GM23338 (cell line): ENCODE results near the gene SRCIN1.

Source experiments
- CREB1 ChIP-seq: fragments of 250-450 bp; sonication (Bioruptor Pico); IDR thresholded peaks from 2 replicates; pipeline ENCODE4 v1.5.0; 2020; ENCODE audit warnings: low read depth, mild to moderate bottlenecking, moderate library complexity
- CTCF ChIP-seq, 2 experiments: fragments of 200-600 bp in 1 of 2; sonication (generic) in 1 of 2; conservative IDR thresholded peaks; 2 replicates each; pipeline versions ENCODE4 v1.5.1 to v1.6.1; 2016 to 2017; ENCODE audit warnings: antibody characterized with exemption in 2 of 2, low read depth in 2 of 2, mild to moderate bottlenecking in 2 of 2, moderate library complexity in 1 of 2
- EZH2phosphoT487 ChIP-seq: fragments of 200-600 bp; sonication (generic); IDR thresholded peaks from one replicate; pipeline ENCODE4 v1.8.1; 2018; ENCODE audit warnings: antibody characterized with exemption; ENCODE audit not compliant: unreplicated experiment
- JUNB ChIP-seq: IDR thresholded peaks from one replicate; pipeline ENCODE4 v1.6.1; 2016; ENCODE audit warnings: antibody characterized with exemption; ENCODE audit not compliant: unreplicated experiment
- POLR2AphosphoS5 ChIP-seq: IDR thresholded peaks from 2 replicates; pipeline ENCODE4 v1.6.1; 2016; ENCODE audit warnings: antibody characterized with exemption, low read depth

- no peak for TF ChIP-seq CTCF (conservative IDR thresholded peaks at IDR 0.05; ENCODE audit: low read depth in 2 of 2)
- no peak for TF ChIP-seq JUNB
- no peak for TF ChIP-seq CREB1 (CRISPR knock-in tag)
- TF ChIP-seq EZH2phosphoT487: no peak
- TF ChIP-seq POLR2AphosphoS5: no peak
Measured at GRCh38 chr17:38653230-38653629, 47.5 kb upstream of the SRCIN1 start.
